ENCODE results near the gene CLEC17A. TPM values are rescaled to one million over a fixed set of nuclear protein-coding genes. Genes with fewer than 3 reads are reported as not detected.

CLEC17A gene
- polyA plus RNA-seq, 6 donors from 2014 or later, result 71.6 to 127 (median 93.6) TPM

- peaks cover 0 to 10% of the 10 kb centered on the region in 2 donors for H3K36me3 Mint-ChIP-seq
- no peak overlapping the region for H3K27ac Mint-ChIP-seq
- peaks cover 4 to 10% (median 10%) of the 10 kb centered on the region in 3 donors for H3K27me3 Mint-ChIP-seq
- H3K4me3 Mint-ChIP-seq, result no peak overlapping the region
- H3K4me1 Mint-ChIP-seq, result peaks cover 0 to 6% (median 2%) of the 10 kb centered on the region in 3 donors
- H3K9me3 Mint-ChIP-seq, result peaks cover 0 to 7% (median 0%) of the 10 kb centered on the region in 7 donors
- DNase-seq (no peak), ATAC-seq (ENCODE audit: low read depth in 2 of 2) (no peak)
These were observed 72.1 kb downstream of the CLEC17A start for GRCh38 chr19:14654786-14655560.

- Mint-ChIP-seq H3K36me3 (peaks cover 0 to 3% of the 10 kb centered on the region in 2 donors), H3K9me3 (no peaks in the 10 kb centered on the region), H3K27ac (peak overlapping the region in 2 of 6 donors; percentile 69 to 75), H3K4me3 (peak overlapping the region in 1 of 8 donors; percentile 7), H3K4me1 (peaks cover 3 to 6% (median 4%) of the 10 kb centered on the region in 3 donors), H3K27me3 (peaks cover 2 to 4% (median 3%) of the 10 kb centered on the region in 3 donors)
- no peak for ATAC-seq (ENCODE audit: low read depth in 2 of 2)
- DNase-seq, result no peak
These were observed 72.8 kb downstream of the CLEC17A start for GRCh38 chr19:14655726-14656125.

GRCh38 chr19:14659874-14660489 lies 77.1 kb downstream of the CLEC17A start:
- H3K27ac Mint-ChIP-seq, result no peak overlapping the region
- H3K4me3 Mint-ChIP-seq, result no peak overlapping the region
- H3K27me3 Mint-ChIP-seq, result no peaks in the 10 kb centered on the region
- H3K4me1 Mint-ChIP-seq, result peaks cover 8 to 23% (median 19%) of the 10 kb centered on the region in 3 donors
- no peaks in the 10 kb centered on the region for H3K9me3 Mint-ChIP-seq
- ATAC-seq (ENCODE audit: low read depth in 2 of 2) (no peak), DNase-seq (no peak)
- H3K36me3 Mint-ChIP-seq, result no peaks in the 10 kb centered on the region

- DNase-seq (peak; percentile 9), ATAC-seq (ENCODE audit: low read depth in 2 of 2) (peak; percentile 18 to 20)
- Mint-ChIP-seq H3K9me3 (no peaks in the 10 kb centered on the region), H3K27me3 (no peaks in the 10 kb centered on the region), H3K27ac (peak overlapping the region in 3 of 6 donors; percentile 4 to 16 (median 13)), H3K4me3 (no peak overlapping the region), H3K36me3 (no peaks in the 10 kb centered on the region), H3K4me1 (peaks cover 8 to 24% (median 19%) of the 10 kb centered on the region in 3 donors)
These were observed 78.6 kb downstream of the CLEC17A start for GRCh38 chr19:14661372-14661924.

Other genes starting within 250 kb of the CLEC17A start
- gene ADGRE5, start 201.6 kb upstream of the CLEC17A start, polyA plus RNA-seq (ENCODE audit: low read depth in 6 of 6), result 10 to 100 TPM; 17.8 to 41.1 (median 31.9) TPM
- 100 to 1,000 TPM; 110 to 169 (median 132) TPM for gene DDX39A, start 163.7 kb upstream of the CLEC17A start, polyA plus RNA-seq (ENCODE audit: low read depth in 6 of 6)
- 10 to 100 TPM; 37.1 to 67.9 (median 48.0) TPM for gene PKN1, start 149.8 kb upstream of the CLEC17A start, polyA plus RNA-seq (ENCODE audit: low read depth in 6 of 6)
- gene PTGER1, start 107.7 kb upstream of the CLEC17A start, polyA plus RNA-seq (ENCODE audit: low read depth in 6 of 6), result not detected
- gene GIPC1, start 87.0 kb upstream of the CLEC17A start, polyA plus RNA-seq (ENCODE audit: low read depth in 6 of 6), result 10 to 100 TPM in 1 of 6 donors, 1 to 10 TPM in 5; 6.9 to 10.3 (median 7.5) TPM
- 100 to 1,000 TPM in 2 of 6 donors, 10 to 100 TPM in 4; 73.1 to 113 (median 75.9) TPM for gene DNAJB1, start 64.7 kb upstream of the CLEC17A start, polyA plus RNA-seq (ENCODE audit: low read depth in 6 of 6)
- gene TECR, start 53.5 kb upstream of the CLEC17A start, polyA plus RNA-seq (ENCODE audit: low read depth in 6 of 6), result 100 to 1,000 TPM in 5 of 6 donors, 10 to 100 TPM in 1; 95.6 to 169 (median 116) TPM
- 100 to 1,000 TPM; 141 to 216 (median 170) TPM for gene NDUFB7, start 11.0 kb upstream of the CLEC17A start, polyA plus RNA-seq (ENCODE audit: low read depth in 6 of 6)
- 1 to 10 TPM in 1 of 6 donors, under 1 TPM in 1, not detected in 4; 0.17 to 1.2 TPM for gene ADGRE3, start 91.8 kb downstream of the CLEC17A start, polyA plus RNA-seq (ENCODE audit: low read depth in 6 of 6)
- 10 to 100 TPM in 4 of 6 donors, 1 to 10 TPM in 2; 8.6 to 18.1 (median 11.0) TPM for gene ZNF333, start 107.0 kb downstream of the CLEC17A start, polyA plus RNA-seq (ENCODE audit: low read depth in 6 of 6)
- under 1 TPM in 3 of 6 donors, not detected in 3; 0.13 to 0.51 (median 0.35) TPM for gene ADGRE2, start 195.5 kb downstream of the CLEC17A start, polyA plus RNA-seq (ENCODE audit: low read depth in 6 of 6)